CD8-positive, alpha-beta memory T cell (primary cell): ENCODE measurements around the gene SDF4. TPM values are rescaled to one million over a fixed set of nuclear protein-coding genes. Genes with fewer than 3 reads are reported as not detected.

Experiments used
- CTCF ChIA-PET: fragments of 350-600 bp; sonication (Branson Sonifier 250); formaldehyde crosslinking; loops from one replicate; lab custom pipeline; 2021; ENCODE audit warnings: antibody characterized with exemption; lab: Charles Lee
- POLR2A ChIA-PET: fragments of 350-600 bp; sonication (Branson Sonifier 250); formaldehyde crosslinking; loops from one replicate; lab custom pipeline; 2021; ENCODE audit warnings: antibody characterized with exemption; lab: Charles Lee
- DNase-seq, 5 donors: peaks; one replicate each; pipeline versions ENCODE4 v3.0.0 to v3.0.0-alpha.2; 2020 to 2022; ENCODE audit warnings: mixed read lengths in 1 of 5
- H3K27ac ChIP-seq: one replicate; pipeline ENCODE4 v1.7.0; 2013; ENCODE audit warnings: low read depth, mild to moderate bottlenecking, low read length, moderate library complexity
- H3K27me3 ChIP-seq: 2 replicates; pipeline ENCODE4 v1.7.0; 2013; ENCODE audit warnings: low read length, mild to moderate bottlenecking; ENCODE audit not compliant: insufficient read depth, poor library complexity, severe bottlenecking
- H3K36me3 ChIP-seq: 2 replicates; pipeline ENCODE4 v1.7.0; 2013; ENCODE audit warnings: mild to moderate bottlenecking, low read length, moderate library complexity; ENCODE audit not compliant: insufficient read depth
- H3K4me1 ChIP-seq: 2 replicates; pipeline ENCODE4 v1.7.0; 2013; ENCODE audit warnings: mild to moderate bottlenecking, low read length, moderate library complexity; ENCODE audit not compliant: insufficient read depth
- H3K4me3 ChIP-seq: 2 replicates; pipeline ENCODE4 v1.7.0; 2013; ENCODE audit warnings: mild to moderate bottlenecking, low read length
- H3K9me3 ChIP-seq: 2 replicates; pipeline ENCODE4 v1.7.0; 2013; ENCODE audit warnings: mild to moderate bottlenecking, low read length
- H3K27ac Mint-ChIP-seq, 8 donors: one replicate each; pipeline ENCODE4 v1.8.0; 2020 to 2021; ENCODE audit warnings: mixed read lengths in 8 of 8, mild to moderate bottlenecking in 6 of 8, inconsistent platforms in 3 of 8, moderate library complexity in 3 of 8
- H3K27me3 Mint-ChIP-seq, 2 donors: one replicate each; pipeline ENCODE4 v1.8.0; 2020 to 2021; ENCODE audit warnings: mixed read lengths in 2 of 2, mild to moderate bottlenecking in 1 of 2, moderate library complexity in 1 of 2
- H3K36me3 Mint-ChIP-seq, 3 donors: one replicate each; pipeline ENCODE4 v1.8.0; 2020 to 2021; ENCODE audit warnings: mixed read lengths in 3 of 3, inconsistent platforms in 1 of 3, mild to moderate bottlenecking in 1 of 3
- H3K4me1 Mint-ChIP-seq, 3 donors: one replicate each; pipeline ENCODE4 v1.8.0; 2020 to 2021; ENCODE audit warnings: mixed read lengths in 3 of 3, inconsistent platforms in 1 of 3, mild to moderate bottlenecking in 1 of 3
- H3K4me3 Mint-ChIP-seq, 7 donors: one replicate each; pipeline ENCODE4 v1.8.0; 2020 to 2021; ENCODE audit warnings: mixed read lengths in 7 of 7, mild to moderate bottlenecking in 6 of 7, moderate library complexity in 4 of 7, inconsistent platforms in 2 of 7
- H3K9me3 Mint-ChIP-seq, 5 donors: one replicate each; pipeline ENCODE4 v1.8.0; 2020 to 2022; ENCODE audit warnings: mixed read lengths in 5 of 5, mild to moderate bottlenecking in 3 of 5, moderate library complexity in 2 of 5, inconsistent platforms in 1 of 5
- polyA plus RNA-seq: library from polyadenylated mRNA; unstranded; fragments of 300-500 nt; fragmentation: Illumina TruSeq; gene quantifications from one replicate; pipeline ENCODE4 v1.2.3, GENCODE V29; 2021
- total RNA-seq, 2 experiments: library from RNA; stranded (reverse); gene quantifications; one replicate each; pipeline ENCODE4 v1.2.3, GENCODE V29; 2021

SDF4 gene
- total and polyA plus RNA-seq, 3 experiments from 2014 or later: 108 to 169 (median 158) TPM

GRCh38 chr1:1185101-1185765 is 46.6 kb downstream of the SDF4 start:
- ChIA-PET POLR2A (no interaction called here), CTCF (no interaction called here)
- H3K27me3 ChIP-seq: peaks cover 3% of the 10 kb centered on the region
- no peaks in the 10 kb centered on the region for H3K9me3 ChIP-seq
- H3K9me3 Mint-ChIP-seq: no peaks in the 10 kb centered on the region
- no peaks in the 10 kb centered on the region for H3K36me3 Mint-ChIP-seq
- H3K27me3 Mint-ChIP-seq: peaks cover 1 to 7% of the 10 kb centered on the region in 2 donors
- H3K4me3 ChIP-seq: no peak overlapping the region
- H3K4me1 Mint-ChIP-seq: no peaks in the 10 kb centered on the region
- no peaks in the 10 kb centered on the region for H3K4me1 ChIP-seq
- H3K36me3 ChIP-seq: no peaks in the 10 kb centered on the region
- no peak overlapping the region for H3K27ac ChIP-seq
- peak in 2 of 5 donors; percentile 0 to 46 for DNase-seq
- H3K27ac Mint-ChIP-seq: peak overlapping the region in 1 of 8 donors; percentile 9
- H3K4me3 Mint-ChIP-seq: no peak overlapping the region

- H3K9me3 Mint-ChIP-seq: no peaks in the 10 kb centered on the region
- ChIA-PET CTCF (no interaction called here), POLR2A (no interaction called here)
- H3K36me3 ChIP-seq: no peaks in the 10 kb centered on the region
- H3K9me3 ChIP-seq: no peaks in the 10 kb centered on the region
- no peak overlapping the region for H3K4me3 Mint-ChIP-seq
- H3K36me3 Mint-ChIP-seq: no peaks in the 10 kb centered on the region
- no peak overlapping the region for H3K27ac Mint-ChIP-seq
- no peak overlapping the region for H3K4me3 ChIP-seq
- H3K27me3 ChIP-seq: peaks cover 3% of the 10 kb centered on the region
- peak in 2 of 5 donors; percentile 0 to 34 for DNase-seq
- H3K27ac ChIP-seq: no peak overlapping the region
- peaks cover 1 to 7% of the 10 kb centered on the region in 2 donors for H3K27me3 Mint-ChIP-seq
- H3K4me1 Mint-ChIP-seq: no peaks in the 10 kb centered on the region
- H3K4me1 ChIP-seq: no peaks in the 10 kb centered on the region
Observed at GRCh38 chr1:1183833-1184775, 47.7 kb downstream of the SDF4 start.

GRCh38 chr1:1183221-1183747 is 48.5 kb downstream of the SDF4 start:
- Mint-ChIP-seq H3K4me1 (no peaks in the 10 kb centered on the region), H3K36me3 (no peaks in the 10 kb centered on the region), H3K4me3 (no peak overlapping the region), H3K9me3 (no peaks in the 10 kb centered on the region), H3K27me3 (peaks cover 1 to 7% of the 10 kb centered on the region in 2 donors), H3K27ac (peak overlapping the region in 1 of 8 donors; percentile 38)
- POLR2A ChIA-PET: no interaction called here
- Histone ChIP-seq H3K9me3 (no peaks in the 10 kb centered on the region), H3K4me1 (no peaks in the 10 kb centered on the region), H3K27me3 (peaks cover 3% of the 10 kb centered on the region), H3K27ac (no peak overlapping the region), H3K36me3 (no peaks in the 10 kb centered on the region), H3K4me3 (no peak overlapping the region)
- DNase-seq: peak in 2 of 5 donors; percentile 0 to 1
- CTCF ChIA-PET: no interaction called here

GRCh38 chr1:1182491-1183220 is 49.1 kb downstream of the SDF4 start:
- no peaks in the 10 kb centered on the region for H3K36me3 ChIP-seq
- H3K4me3 ChIP-seq: no peak overlapping the region
- peak in 3 of 5 donors; percentile 0 to 39 (median 1) for DNase-seq
- no peaks in the 10 kb centered on the region for H3K9me3 Mint-ChIP-seq
- no peak overlapping the region for H3K27ac ChIP-seq
- no peaks in the 10 kb centered on the region for H3K36me3 Mint-ChIP-seq
- ChIA-PET CTCF (no interaction called here), POLR2A (no interaction called here)
- H3K4me3 Mint-ChIP-seq: no peak overlapping the region
- no peaks in the 10 kb centered on the region for H3K4me1 ChIP-seq
- no peak overlapping the region for H3K27ac Mint-ChIP-seq
- H3K9me3 ChIP-seq: no peaks in the 10 kb centered on the region
- peaks cover 3% of the 10 kb centered on the region for H3K27me3 ChIP-seq
- H3K4me1 Mint-ChIP-seq: no peaks in the 10 kb centered on the region
- H3K27me3 Mint-ChIP-seq: peaks cover 1 to 7% of the 10 kb centered on the region in 2 donors

- Histone ChIP-seq H3K4me3 (no peak overlapping the region), H3K4me1 (no peaks in the 10 kb centered on the region), H3K27me3 (peaks cover 3% of the 10 kb centered on the region), H3K36me3 (no peaks in the 10 kb centered on the region), H3K27ac (no peak overlapping the region), H3K9me3 (no peaks in the 10 kb centered on the region)
- CTCF ChIA-PET: no interaction called here
- H3K4me1 Mint-ChIP-seq: peaks cover 0 to 1% (median 0%) of the 10 kb centered on the region in 3 donors
- no peaks in the 10 kb centered on the region for H3K9me3 Mint-ChIP-seq
- DNase-seq: peak in 2 of 5 donors; percentile 0
- no peak overlapping the region for H3K4me3 Mint-ChIP-seq
- no peaks in the 10 kb centered on the region for H3K36me3 Mint-ChIP-seq
- peaks cover 3 to 10% of the 10 kb centered on the region in 2 donors for H3K27me3 Mint-ChIP-seq
- H3K27ac Mint-ChIP-seq: no peak overlapping the region
- POLR2A ChIA-PET: no interaction called here
Observed at GRCh38 chr1:1181938-1182410, 49.8 kb downstream of the SDF4 start.

GRCh38 chr1:1181129-1181937 is 50.5 kb downstream of the SDF4 start:
- peaks cover 3% of the 10 kb centered on the region for H3K27me3 ChIP-seq
- H3K36me3 ChIP-seq: no peaks in the 10 kb centered on the region
- H3K36me3 Mint-ChIP-seq: no peaks in the 10 kb centered on the region
- ChIA-PET CTCF (interaction anchor here (0.9 kb wide), 1 partner anchor 59 kb away, joined by 3 read pairs; no protein-coding TSS in a partner anchor), POLR2A (no interaction called here)
- H3K4me1 ChIP-seq: no peaks in the 10 kb centered on the region
- no peaks in the 10 kb centered on the region for H3K9me3 ChIP-seq
- H3K4me3 Mint-ChIP-seq: no peak overlapping the region
- H3K27ac ChIP-seq: no peak overlapping the region
- no peaks in the 10 kb centered on the region for H3K9me3 Mint-ChIP-seq
- peaks cover 8 to 11% of the 10 kb centered on the region in 2 donors for H3K27me3 Mint-ChIP-seq
- DNase-seq: peak in 2 of 5 donors; percentile 1 to 40
- H3K4me1 Mint-ChIP-seq: peaks cover 0 to 4% (median 0%) of the 10 kb centered on the region in 3 donors
- no peak overlapping the region for H3K4me3 ChIP-seq
- peak overlapping the region in 1 of 8 donors; percentile 47 for H3K27ac Mint-ChIP-seq
